Loucy (cell line): Measurements from ENCODE around the gene ARNT2.

Experiments
- H2AFZ ChIP-seq: fragments of 200-600 bp; sonication (generic); 2 replicates; pipeline ENCODE4 v1.6.0; 2016; ENCODE audit warnings: antibody characterized with exemption, mild to moderate bottlenecking, low read length, moderate library complexity
- H3F3A ChIP-seq: fragments of 200-600 bp; 2 replicates; pipeline ENCODE4 v1.6.0; 2016; ENCODE audit warnings: antibody characterized with exemption, low read depth, mild to moderate bottlenecking
- H3K27me3 ChIP-seq: fragments of 200-600 bp; sonication (generic); 2 replicates; pipeline ENCODE4 v1.6.1; 2014; ENCODE audit warnings: low read length, mild to moderate bottlenecking; ENCODE audit not compliant: insufficient read depth, poor library complexity, severe bottlenecking
- H3K36me3 ChIP-seq: fragments of 200-600 bp; sonication (generic); 2 replicates; pipeline ENCODE4 v1.6.1; 2016; ENCODE audit warnings: low read length; ENCODE audit not compliant: insufficient read depth
- H3K4me1 ChIP-seq: fragments of 200-600 bp; sonication (generic); 2 replicates; pipeline ENCODE4 v1.5.1; 2014; ENCODE audit warnings: low read length, mild to moderate bottlenecking; ENCODE audit not compliant: insufficient read depth, poor library complexity, severe bottlenecking
- H3K4me2 ChIP-seq: fragments of 200-600 bp; sonication (generic); 2 replicates; pipeline ENCODE4 v1.6.0; 2014; ENCODE audit warnings: antibody characterized with exemption, low read length, low read depth, mild to moderate bottlenecking; ENCODE audit not compliant: poor library complexity, severe bottlenecking
- H3K4me3 ChIP-seq: fragments of 200-600 bp; sonication (generic); 2 replicates; pipeline ENCODE4 v1.5.1; 2014; ENCODE audit warnings: low read length, mild to moderate bottlenecking, mixed read lengths; ENCODE audit not compliant: poor library complexity, severe bottlenecking
- H3K79me2 ChIP-seq: fragments of 200-600 bp; sonication (generic); 2 replicates; pipeline ENCODE4 v1.6.1; 2014; ENCODE audit warnings: low read length; ENCODE audit not compliant: insufficient read depth
- H3K9ac ChIP-seq: fragments of 200-600 bp; sonication (generic); 2 replicates; pipeline ENCODE4 v1.6.0; 2014; ENCODE audit warnings: mild to moderate bottlenecking, low read depth, low read length, moderate library complexity; ENCODE audit not compliant: poor library complexity, severe bottlenecking
- H3K9me2 ChIP-seq: fragments of 200-600 bp; sonication (generic); replicated peaks from 2 replicates; pipeline ENCODE4 v1.6.1; 2016; ENCODE audit warnings: low read depth, low read length, mixed read lengths
- H3K9me3 ChIP-seq: fragments of 200-600 bp; sonication (generic); 2 replicates; pipeline ENCODE4 v1.6.1; 2014; ENCODE audit warnings: mild to moderate bottlenecking, antibody characterized with exemption, low read length, low read depth; ENCODE audit not compliant: insufficient read depth
- H4K20me1 ChIP-seq: fragments of 200-600 bp; sonication (generic); 2 replicates; pipeline ENCODE4 v1.6.0; 2014; ENCODE audit warnings: antibody characterized with exemption, low read length, mild to moderate bottlenecking; ENCODE audit not compliant: insufficient read depth, poor library complexity, severe bottlenecking
- CTCF ChIP-seq: fragments of 200-600 bp; sonication (generic); conservative IDR thresholded peaks from 2 replicates; pipeline ENCODE4 v1.5.1; 2014; ENCODE audit warnings: mild to moderate bottlenecking, antibody characterized with exemption, low read length
- EZH2phosphoT487 ChIP-seq: fragments of 200-600 bp; IDR thresholded peaks from 2 replicates; pipeline ENCODE4 v1.6.1; 2018; ENCODE audit warnings: antibody characterized with exemption, mild to moderate bottlenecking, moderate library complexity, borderline replicate concordance

Gene ARNT2

GRCh38 chr15:80587007-80587406 lies 182.8 kb downstream of the ARNT2 start:
- Histone ChIP-seq H3K4me2 (no peak overlapping the region), H3K4me1 (no peaks in the 10 kb centered on the region)

GRCh38 chr15:80587816-80588456 lies 183.8 kb downstream of the ARNT2 start:
- Histone ChIP-seq H3K36me3 (no peaks in the 10 kb centered on the region), H3K9ac (no peak overlapping the region), H4K20me1 (no peaks in the 10 kb centered on the region), H2AFZ (no peak overlapping the region), H3K9me3 (no peaks in the 10 kb centered on the region), H3K9me2 (no peaks in the 10 kb centered on the region), H3K79me2 (no peaks in the 10 kb centered on the region), H3K4me1 (no peaks in the 10 kb centered on the region), H3K4me2 (no peak overlapping the region), H3F3A (no peaks in the 10 kb centered on the region), H3K27me3 (no peaks in the 10 kb centered on the region), H3K4me3 (no peak overlapping the region)
- TF ChIP-seq EZH2phosphoT487: no peak
- no peak for TF ChIP-seq CTCF

More at GRCh38 chr15:80587007-80587406, 182.8 kb downstream of the ARNT2 start:
- Histone ChIP-seq H3K9me2 (no peaks in the 10 kb centered on the region), H3K79me2 (no peaks in the 10 kb centered on the region), H4K20me1 (no peaks in the 10 kb centered on the region), H3K9me3 (no peaks in the 10 kb centered on the region), H2AFZ (no peak overlapping the region), H3K27me3 (no peaks in the 10 kb centered on the region), H3K4me3 (no peak overlapping the region), H3K36me3 (no peaks in the 10 kb centered on the region), H3F3A (no peaks in the 10 kb centered on the region), H3K9ac (no peak overlapping the region)
- no peak for TF ChIP-seq EZH2phosphoT487
- no peak for TF ChIP-seq CTCF

- H3K79me2 ChIP-seq: no peaks in the 10 kb centered on the region
- H4K20me1 ChIP-seq: no peaks in the 10 kb centered on the region
- H3K9me2 ChIP-seq: no peaks in the 10 kb centered on the region
- TF ChIP-seq EZH2phosphoT487 (no peak), CTCF (no peak)
- no peaks in the 10 kb centered on the region for H3F3A ChIP-seq
- H3K4me3 ChIP-seq: no peak overlapping the region
- no peak overlapping the region for H3K9ac ChIP-seq
- no peaks in the 10 kb centered on the region for H3K4me1 ChIP-seq
- H3K4me2 ChIP-seq: no peak overlapping the region
- no peaks in the 10 kb centered on the region for H3K9me3 ChIP-seq
- no peak overlapping the region for H2AFZ ChIP-seq
- no peaks in the 10 kb centered on the region for H3K27me3 ChIP-seq
- no peaks in the 10 kb centered on the region for H3K36me3 ChIP-seq
Observed at GRCh38 chr15:80588801-80589200, 184.6 kb downstream of the ARNT2 start.
